Neural progenitor cell (in vitro differentiated cells): ENCODE measurements around the gene C1orf56. TPM values are rescaled to one million over a fixed set of nuclear protein-coding genes. Genes with fewer than 3 reads are reported as not detected.

Experiments used
- DNase-seq: peaks from one replicate; pipeline ENCODE4 v3.0.0-alpha.2; 2016; ENCODE audit warnings: low spot score
- H2AFZ ChIP-seq: fragments of 200-600 bp; sonication (generic); replicated peaks from 2 replicates; pipeline ENCODE4 v1.6.1; 2016; ENCODE audit warnings: antibody characterized with exemption
- H3F3A ChIP-seq: fragments of 200-600 bp; sonication (generic); 2 replicates; pipeline ENCODE4 v1.6.1; 2016; ENCODE audit warnings: antibody characterized with exemption, low read depth
- H3K27ac ChIP-seq: fragments of 200-600 bp; sonication (generic); 2 replicates; pipeline ENCODE4 v1.5.1; 2016; ENCODE audit warnings: mild to moderate bottlenecking
- H3K27me3 ChIP-seq: fragments of 200-600 bp; sonication (generic); 2 replicates; pipeline ENCODE4 v1.6.1; 2016; ENCODE audit warnings: mild to moderate bottlenecking, moderate library complexity
- H3K36me3 ChIP-seq: fragments of 200-600 bp; sonication (generic); 2 replicates; pipeline ENCODE4 v1.5.1; 2016
- H3K4me1 ChIP-seq: fragments of 200-600 bp; sonication (generic); 2 replicates; pipeline ENCODE4 v1.6.1; 2016; ENCODE audit warnings: mixed run types
- H3K4me2 ChIP-seq: fragments of 200-600 bp; sonication (generic); 2 replicates; pipeline ENCODE4 v1.6.1; 2016
- H3K4me3 ChIP-seq: fragments of 200-600 bp; sonication (generic); 2 replicates; pipeline ENCODE4 v1.5.1; 2016
- H3K79me2 ChIP-seq: fragments of 200-600 bp; sonication (generic); 2 replicates; pipeline ENCODE4 v1.6.1; 2016; ENCODE audit warnings: low read depth
- H3K9ac ChIP-seq: fragments of 200-600 bp; sonication (generic); 2 replicates; pipeline ENCODE4 v1.6.1; 2016
- H3K9me3 ChIP-seq: fragments of 200-600 bp; sonication (generic); 2 replicates; pipeline ENCODE4 v1.5.1; 2016; ENCODE audit warnings: low read depth
- H4K20me1 ChIP-seq: fragments of 200-600 bp; sonication (generic); 2 replicates; pipeline ENCODE4 v1.6.1; 2016; ENCODE audit warnings: low read depth
- H3K27ac Mint-ChIP-seq: 3 replicates; pipeline ENCODE4 v1.8.0; 2021; ENCODE audit warnings: mixed read lengths
- H3K27me3 Mint-ChIP-seq: 2 replicates; pipeline ENCODE4 v1.8.0; 2022; ENCODE audit warnings: low read depth, mild to moderate bottlenecking, inconsistent platforms, moderate library complexity, mixed read lengths; ENCODE audit not compliant: insufficient read depth
- H3K36me3 Mint-ChIP-seq: 3 replicates; pipeline ENCODE4 v1.8.0; 2021; ENCODE audit warnings: mixed read lengths
- H3K4me1 Mint-ChIP-seq: 3 replicates; pipeline ENCODE4 v1.8.0; 2021; ENCODE audit warnings: mixed read lengths
- H3K4me3 Mint-ChIP-seq: 3 replicates; pipeline ENCODE4 v1.8.0; 2021; ENCODE audit warnings: mild to moderate bottlenecking, moderate library complexity, mixed read lengths
- H3K9me3 Mint-ChIP-seq: 3 replicates; pipeline ENCODE4 v1.8.0; 2020; ENCODE audit warnings: mixed read lengths
- EZH2 ChIP-seq: fragments of 200-600 bp; sonication (generic); IDR thresholded peaks from 2 replicates; pipeline ENCODE4 v1.6.1; 2017; ENCODE audit warnings: antibody characterized with exemption, mild to moderate bottlenecking, moderate library complexity
- EZH2phosphoT487 ChIP-seq: fragments of 200-600 bp; sonication (generic); IDR thresholded peaks from 2 replicates; pipeline ENCODE4 v1.6.1; 2017; ENCODE audit warnings: antibody characterized with exemption
- total RNA-seq: library from RNA; depleted of rRNA; stranded (reverse); fragments of >200 nt; gene quantifications from 2 replicates; pipeline ENCODE4 v1.2.3, GENCODE V29; 2015; ENCODE audit warnings: low replicate concordance
- TF ChIP-seq, protein P1 (sequence below): fragments of 200-600 bp; sonication (generic); IDR thresholded peaks from 2 replicates; pipeline ENCODE4 v1.5.1; 2017; ENCODE audit warnings: antibody characterized with exemption, mild to moderate bottlenecking

Gene C1orf56
- total RNA-seq, 1 donor from 2014 or later: 2.9 TPM

- peaks cover 86% of the 10 kb centered on the region for H3K79me2 ChIP-seq
- H4K20me1 ChIP-seq: peaks cover 23% of the 10 kb centered on the region
- no peaks in the 10 kb centered on the region for H3K9me3 ChIP-seq
- H3K27me3 ChIP-seq: no peaks in the 10 kb centered on the region
- peak within 1 kb of the TSS; percentile 89 for H3K4me3 ChIP-seq
- Mint-ChIP-seq H3K4me3 (peak within 1 kb of the TSS; percentile 93), H3K36me3 (peaks cover 37% of the 10 kb centered on the region), H3K27ac (peak within 1 kb of the TSS; percentile 92), H3K9me3 (no peaks in the 10 kb centered on the region), H3K27me3 (peaks cover 11% of the 10 kb centered on the region), H3K4me1 (peaks cover 38% of the 10 kb centered on the region)
- H2AFZ ChIP-seq: peak within 1 kb of the TSS; percentile 75
- peak; percentile 95 for DNase-seq
- peak within 1 kb of the TSS; percentile 90 for H3K4me2 ChIP-seq
- H3K36me3 ChIP-seq: no peaks in the 10 kb centered on the region
- TF ChIP-seq EZH2phosphoT487 (peak; percentile 37), EZH2 (no peak)
- TF ChIP-seq, protein P1, sequence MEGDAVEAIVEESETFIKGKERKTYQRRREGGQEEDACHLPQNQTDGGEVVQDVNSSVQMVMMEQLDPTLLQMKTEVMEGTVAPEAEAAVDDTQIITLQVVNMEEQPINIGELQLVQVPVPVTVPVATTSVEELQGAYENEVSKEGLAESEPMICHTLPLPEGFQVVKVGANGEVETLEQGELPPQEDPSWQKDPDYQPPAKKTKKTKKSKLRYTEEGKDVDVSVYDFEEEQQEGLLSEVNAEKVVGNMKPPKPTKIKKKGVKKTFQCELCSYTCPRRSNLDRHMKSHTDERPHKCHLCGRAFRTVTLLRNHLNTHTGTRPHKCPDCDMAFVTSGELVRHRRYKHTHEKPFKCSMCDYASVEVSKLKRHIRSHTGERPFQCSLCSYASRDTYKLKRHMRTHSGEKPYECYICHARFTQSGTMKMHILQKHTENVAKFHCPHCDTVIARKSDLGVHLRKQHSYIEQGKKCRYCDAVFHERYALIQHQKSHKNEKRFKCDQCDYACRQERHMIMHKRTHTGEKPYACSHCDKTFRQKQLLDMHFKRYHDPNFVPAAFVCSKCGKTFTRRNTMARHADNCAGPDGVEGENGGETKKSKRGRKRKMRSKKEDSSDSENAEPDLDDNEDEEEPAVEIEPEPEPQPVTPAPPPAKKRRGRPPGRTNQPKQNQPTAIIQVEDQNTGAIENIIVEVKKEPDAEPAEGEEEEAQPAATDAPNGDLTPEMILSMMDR: peak; percentile 71
- H3K4me1 ChIP-seq: peaks cover 17% of the 10 kb centered on the region
- H3F3A ChIP-seq: peaks cover 21% of the 10 kb centered on the region
- H3K9ac ChIP-seq: peak within 1 kb of the TSS; percentile 75
- peak within 1 kb of the TSS; percentile 76 for H3K27ac ChIP-seq
These were observed 11.8 kb downstream of the C1orf56 start, which contains the start of gene CDC42SE1 for GRCh38 chr1:151059109-151060006. Gene CDC42SE1 (minus strand): TSS chr1:151059622. CDS start chr1:151055730, 3,892 bp downstream.

DNA sequence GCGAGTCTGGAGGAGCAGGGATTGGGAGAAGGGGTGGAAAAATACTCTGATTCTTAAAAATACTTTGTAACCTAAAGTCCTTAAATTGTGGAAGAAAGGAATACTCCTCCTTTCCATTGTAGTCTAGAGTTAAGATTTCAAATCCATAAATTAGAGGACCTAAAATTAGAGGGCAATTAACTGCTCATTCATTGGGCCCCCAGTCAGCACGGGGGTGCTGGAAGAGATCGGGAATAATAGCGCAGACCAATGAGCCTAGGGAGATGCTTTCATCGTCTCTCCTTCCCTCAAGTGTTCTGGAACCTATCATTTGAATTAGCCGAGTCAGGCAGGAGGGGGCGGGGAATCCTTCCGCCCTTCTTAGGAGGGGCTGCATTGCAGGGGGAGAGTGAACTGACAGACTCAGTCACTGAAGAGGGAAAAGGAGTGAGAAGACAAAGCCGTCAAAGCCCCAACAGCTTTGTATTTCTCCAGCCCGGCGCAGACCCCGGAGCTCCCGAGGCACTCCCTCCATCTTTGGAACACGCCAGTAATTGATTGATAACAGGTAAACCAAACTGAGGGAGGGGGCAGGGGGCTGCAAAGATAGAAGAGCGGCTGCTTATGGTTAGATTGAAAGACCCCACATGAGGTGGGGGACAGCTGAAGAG, 12.6 kb downstream of the C1orf56 start, which contains the start of gene MLLT11:
Gene MLLT11, plus strand, starts transcription at position 391 of the 650 bp plus-strand sequence. CDS start 6,828 bp downstream, outside the sequence.
- Histone ChIP-seq H3F3A (peaks cover 22% of the 10 kb centered on the region), H3K27ac (peak within 1 kb of the TSS; percentile 76), H3K4me2 (peak within 1 kb of the TSS; percentile 90), H3K27me3 (no peaks in the 10 kb centered on the region), H4K20me1 (peaks cover 28% of the 10 kb centered on the region), H3K9ac (peak within 1 kb of the TSS; percentile 75), H3K4me1 (peaks cover 17% of the 10 kb centered on the region), H3K79me2 (peaks cover 94% of the 10 kb centered on the region), H3K9me3 (no peaks in the 10 kb centered on the region), H3K4me3 (peak within 1 kb of the TSS; percentile 89), H3K36me3 (no peaks in the 10 kb centered on the region), H2AFZ (peak within 1 kb of the TSS; percentile 75)
- TF ChIP-seq EZH2 (no peak), EZH2phosphoT487 (no peak)
- TF ChIP-seq, protein P1: peak; percentile 30
- Mint-ChIP-seq H3K4me3 (peak within 1 kb of the TSS; percentile 93), H3K4me1 (peaks cover 41% of the 10 kb centered on the region), H3K9me3 (no peaks in the 10 kb centered on the region), H3K27ac (peak within 1 kb of the TSS; percentile 92), H3K36me3 (peaks cover 32% of the 10 kb centered on the region), H3K27me3 (peaks cover 11% of the 10 kb centered on the region)
- peak; percentile 94 for DNase-seq

- H3K4me3 ChIP-seq: peak overlapping the region; percentile 89
- peak overlapping the region; percentile 45 for H2AFZ ChIP-seq
- H3K4me1 ChIP-seq: peaks cover 17% of the 10 kb centered on the region
- peaks cover 32% of the 10 kb centered on the region for H3K36me3 Mint-ChIP-seq
- H3K9me3 Mint-ChIP-seq: no peaks in the 10 kb centered on the region
- H3K9ac ChIP-seq: peak overlapping the region; percentile 31
- H3K4me3 Mint-ChIP-seq: peak overlapping the region; percentile 93
- no peaks in the 10 kb centered on the region for H3K9me3 ChIP-seq
- TF ChIP-seq EZH2phosphoT487 (no peak), EZH2 (no peak)
- TF ChIP-seq, protein P1: no peak
- peaks cover 99% of the 10 kb centered on the region for H3K79me2 ChIP-seq
- H3K27ac ChIP-seq: peak overlapping the region; percentile 76
- H3K36me3 ChIP-seq: no peaks in the 10 kb centered on the region
- H3K4me1 Mint-ChIP-seq: peaks cover 41% of the 10 kb centered on the region
- peak overlapping the region; percentile 90 for H3K4me2 ChIP-seq
- H3K27ac Mint-ChIP-seq: peak overlapping the region; percentile 92
- H3K27me3 Mint-ChIP-seq: peaks cover 11% of the 10 kb centered on the region
- H3F3A ChIP-seq: peaks cover 25% of the 10 kb centered on the region
- H4K20me1 ChIP-seq: peaks cover 33% of the 10 kb centered on the region
- peak; percentile 38 for DNase-seq
- no peaks in the 10 kb centered on the region for H3K27me3 ChIP-seq
These were observed 13.3 kb downstream of the C1orf56 start for GRCh38 chr1:151060657-151061421.
